AG04449 (cell line): ENCODE results near the gene SNTG2.
"Not testable (repeated sequence)": the region's sequence is repeated elsewhere in the genome, so short reads cannot be mapped to it uniquely, and the experiment has no call there.

Source experiments
- CTCF ChIA-PET: fragments of 350-600 bp; formaldehyde crosslinking; extraction: SDS; loops from one replicate; lab custom pipeline; 2021; ENCODE audit warnings: antibody characterized with exemption; lab: Yijun Ruan, JAX
- POLR2A ChIA-PET: fragments of 400-600, 350-600 bp; formaldehyde crosslinking; extraction: SDS; loops from one replicate; lab custom pipeline; 2020; ENCODE audit warnings: antibody characterized with exemption, inconsistent platforms; lab: Yijun Ruan, JAX
- DNase-seq: peaks from one replicate; pipeline ENCODE4 v3.0.0-alpha.2; 2010; ENCODE audit warnings: low read depth, low spot score
- H3K4me3 ChIP-seq: 2 replicates; pipeline ENCODE4 v1.5.1; 2011; ENCODE audit warnings: low read depth, mild to moderate bottlenecking, control low read depth, low read length
- TF ChIP-seq, protein P1 (sequence below): IDR thresholded peaks from one replicate; pipeline ENCODE4 v1.5.1; 2011; ENCODE audit warnings: mild to moderate bottlenecking, moderate library complexity, low read length, control low read depth, inconsistent platforms; ENCODE audit not compliant: insufficient read depth; ENCODE audit errors: missing control alignments

SNTG2 gene

GRCh38 chr2:1414121-1414520, 463.5 kb downstream of the SNTG2 start:
- CTCF ChIA-PET, result no interaction called here
- DNase-seq, result no peak
- POLR2A ChIA-PET, result no interaction called here
- TF ChIP-seq, protein P1, sequence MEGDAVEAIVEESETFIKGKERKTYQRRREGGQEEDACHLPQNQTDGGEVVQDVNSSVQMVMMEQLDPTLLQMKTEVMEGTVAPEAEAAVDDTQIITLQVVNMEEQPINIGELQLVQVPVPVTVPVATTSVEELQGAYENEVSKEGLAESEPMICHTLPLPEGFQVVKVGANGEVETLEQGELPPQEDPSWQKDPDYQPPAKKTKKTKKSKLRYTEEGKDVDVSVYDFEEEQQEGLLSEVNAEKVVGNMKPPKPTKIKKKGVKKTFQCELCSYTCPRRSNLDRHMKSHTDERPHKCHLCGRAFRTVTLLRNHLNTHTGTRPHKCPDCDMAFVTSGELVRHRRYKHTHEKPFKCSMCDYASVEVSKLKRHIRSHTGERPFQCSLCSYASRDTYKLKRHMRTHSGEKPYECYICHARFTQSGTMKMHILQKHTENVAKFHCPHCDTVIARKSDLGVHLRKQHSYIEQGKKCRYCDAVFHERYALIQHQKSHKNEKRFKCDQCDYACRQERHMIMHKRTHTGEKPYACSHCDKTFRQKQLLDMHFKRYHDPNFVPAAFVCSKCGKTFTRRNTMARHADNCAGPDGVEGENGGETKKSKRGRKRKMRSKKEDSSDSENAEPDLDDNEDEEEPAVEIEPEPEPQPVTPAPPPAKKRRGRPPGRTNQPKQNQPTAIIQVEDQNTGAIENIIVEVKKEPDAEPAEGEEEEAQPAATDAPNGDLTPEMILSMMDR, result no peak
- no peak overlapping the region for H3K4me3 ChIP-seq

DNA sequence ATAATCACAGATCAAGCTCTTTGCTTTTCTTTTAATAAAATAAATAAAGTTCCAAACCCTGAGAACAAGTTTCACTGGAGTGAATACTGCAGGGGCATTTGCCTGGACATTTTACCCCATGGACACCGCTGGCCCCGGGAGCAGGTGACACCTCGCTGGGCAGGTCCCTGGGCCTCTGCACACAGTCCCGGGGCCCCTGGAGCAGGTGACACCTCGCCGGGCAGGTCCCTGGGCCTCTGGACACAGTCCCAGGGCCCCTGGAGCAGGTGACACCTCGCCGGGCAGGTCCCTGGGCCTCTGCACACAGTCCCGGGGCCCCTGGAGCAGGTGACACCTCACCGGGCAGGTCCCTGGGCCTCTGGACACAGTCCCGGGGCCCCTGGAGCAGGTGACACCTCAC, 464.3 kb downstream of the SNTG2 start:
- H3K4me3 ChIP-seq, CTCF ChIA-PET, POLR2A ChIA-PET, DNase-seq: not testable (repeated sequence)

DNA sequence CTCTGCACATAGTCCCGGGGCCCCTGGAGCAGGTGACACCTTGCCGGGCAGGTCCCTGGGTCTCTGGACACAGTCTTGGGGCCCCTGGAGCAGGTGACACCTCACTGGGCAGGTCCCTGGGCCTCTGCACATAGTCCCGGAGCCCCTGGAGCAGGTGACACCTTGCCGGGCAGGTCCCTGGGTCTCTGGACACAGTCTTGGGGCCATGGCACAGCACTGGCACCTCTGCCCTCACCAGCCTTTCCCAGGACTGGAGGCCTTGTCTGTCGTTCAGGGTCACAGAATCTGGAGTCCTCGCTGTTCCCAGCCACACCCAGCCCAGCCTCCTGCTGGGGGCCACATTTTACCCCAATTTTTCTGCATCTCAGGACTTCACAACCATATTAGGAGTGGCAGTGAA, 464.9 kb downstream of the SNTG2 start:
- no peak for DNase-seq
- TF ChIP-seq, protein P1, result no peak
- POLR2A ChIA-PET, result no interaction called here
- H3K4me3 ChIP-seq, result no peak overlapping the region
- CTCF ChIA-PET, result no interaction called here
